SK-N-SH (cell line): ENCODE results near the gene ANK2.

Experiments
- RAD21 ChIP-seq: IDR thresholded peaks from 2 replicates; pipeline ENCODE4 v1.6.1; 2012; ENCODE audit warnings: mild to moderate bottlenecking, low read length
- RCOR1 ChIP-seq: fragments of 150-350 bp; IDR thresholded peaks from 2 replicates; pipeline ENCODE4 v1.6.1; 2017; ENCODE audit warnings: antibody characterized with exemption, low read length
- RFX5 ChIP-seq: IDR thresholded peaks from 2 replicates; pipeline ENCODE4 v1.6.1; 2012; ENCODE audit warnings: mild to moderate bottlenecking, improper control_type of control experiment, low read length
- TF ChIP-seq, protein P1 (sequence below): fragments of 200-600 bp; sonication (generic); IDR thresholded peaks from 2 replicates; pipeline ENCODE4 v1.6.1; 2017; ENCODE audit warnings: antibody characterized with exemption, mild to moderate bottlenecking, moderate library complexity
- TF ChIP-seq, protein P2 (sequence below): IDR thresholded peaks from 2 replicates; pipeline ENCODE4 v1.6.1; 2012; ENCODE audit warnings: mild to moderate bottlenecking, low read depth, low read length, moderate library complexity

GRCh38 chr4:113094802-113095201, 45.3 kb downstream of the ANK2 start:
- TF ChIP-seq, protein P1, sequence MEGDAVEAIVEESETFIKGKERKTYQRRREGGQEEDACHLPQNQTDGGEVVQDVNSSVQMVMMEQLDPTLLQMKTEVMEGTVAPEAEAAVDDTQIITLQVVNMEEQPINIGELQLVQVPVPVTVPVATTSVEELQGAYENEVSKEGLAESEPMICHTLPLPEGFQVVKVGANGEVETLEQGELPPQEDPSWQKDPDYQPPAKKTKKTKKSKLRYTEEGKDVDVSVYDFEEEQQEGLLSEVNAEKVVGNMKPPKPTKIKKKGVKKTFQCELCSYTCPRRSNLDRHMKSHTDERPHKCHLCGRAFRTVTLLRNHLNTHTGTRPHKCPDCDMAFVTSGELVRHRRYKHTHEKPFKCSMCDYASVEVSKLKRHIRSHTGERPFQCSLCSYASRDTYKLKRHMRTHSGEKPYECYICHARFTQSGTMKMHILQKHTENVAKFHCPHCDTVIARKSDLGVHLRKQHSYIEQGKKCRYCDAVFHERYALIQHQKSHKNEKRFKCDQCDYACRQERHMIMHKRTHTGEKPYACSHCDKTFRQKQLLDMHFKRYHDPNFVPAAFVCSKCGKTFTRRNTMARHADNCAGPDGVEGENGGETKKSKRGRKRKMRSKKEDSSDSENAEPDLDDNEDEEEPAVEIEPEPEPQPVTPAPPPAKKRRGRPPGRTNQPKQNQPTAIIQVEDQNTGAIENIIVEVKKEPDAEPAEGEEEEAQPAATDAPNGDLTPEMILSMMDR, result peak; percentile 81
- TF ChIP-seq, protein P2, sequence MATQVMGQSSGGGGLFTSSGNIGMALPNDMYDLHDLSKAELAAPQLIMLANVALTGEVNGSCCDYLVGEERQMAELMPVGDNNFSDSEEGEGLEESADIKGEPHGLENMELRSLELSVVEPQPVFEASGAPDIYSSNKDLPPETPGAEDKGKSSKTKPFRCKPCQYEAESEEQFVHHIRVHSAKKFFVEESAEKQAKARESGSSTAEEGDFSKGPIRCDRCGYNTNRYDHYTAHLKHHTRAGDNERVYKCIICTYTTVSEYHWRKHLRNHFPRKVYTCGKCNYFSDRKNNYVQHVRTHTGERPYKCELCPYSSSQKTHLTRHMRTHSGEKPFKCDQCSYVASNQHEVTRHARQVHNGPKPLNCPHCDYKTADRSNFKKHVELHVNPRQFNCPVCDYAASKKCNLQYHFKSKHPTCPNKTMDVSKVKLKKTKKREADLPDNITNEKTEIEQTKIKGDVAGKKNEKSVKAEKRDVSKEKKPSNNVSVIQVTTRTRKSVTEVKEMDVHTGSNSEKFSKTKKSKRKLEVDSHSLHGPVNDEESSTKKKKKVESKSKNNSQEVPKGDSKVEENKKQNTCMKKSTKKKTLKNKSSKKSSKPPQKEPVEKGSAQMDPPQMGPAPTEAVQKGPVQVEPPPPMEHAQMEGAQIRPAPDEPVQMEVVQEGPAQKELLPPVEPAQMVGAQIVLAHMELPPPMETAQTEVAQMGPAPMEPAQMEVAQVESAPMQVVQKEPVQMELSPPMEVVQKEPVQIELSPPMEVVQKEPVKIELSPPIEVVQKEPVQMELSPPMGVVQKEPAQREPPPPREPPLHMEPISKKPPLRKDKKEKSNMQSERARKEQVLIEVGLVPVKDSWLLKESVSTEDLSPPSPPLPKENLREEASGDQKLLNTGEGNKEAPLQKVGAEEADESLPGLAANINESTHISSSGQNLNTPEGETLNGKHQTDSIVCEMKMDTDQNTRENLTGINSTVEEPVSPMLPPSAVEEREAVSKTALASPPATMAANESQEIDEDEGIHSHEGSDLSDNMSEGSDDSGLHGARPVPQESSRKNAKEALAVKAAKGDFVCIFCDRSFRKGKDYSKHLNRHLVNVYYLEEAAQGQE, result no peak
- peak; percentile 91 for TF ChIP-seq RAD21
- TF ChIP-seq RFX5, result no peak
- TF ChIP-seq RCOR1, result 0 out of 2 replicates have a peak, but pooled peaks have one; percentile 42
